ENCODE results near the gene ASTN2.

Gene ASTN2

GRCh38 chr9:116688806-116689485 is 725.9 kb downstream of the ASTN2 start:
- DNase-seq = no peak
- TF ChIP-seq EZH2 (optimal IDR thresholded peaks at IDR 0.05; ENCODE audit: low read depth, low read length) (no peak), CTCF (IDR thresholded peaks at IDR 0.05; ENCODE audit: low read length) (no peak), EZH2phosphoT487 (IDR thresholded peaks at IDR 0.05; ENCODE audit: low read length) (no peak)
- no peak overlapping the region for H3K4me3 ChIP-seq (ENCODE audit: low read length)
- no peaks in the 10 kb centered on the region for H3K9me2 ChIP-seq (replicated peaks; ENCODE audit: insufficient read depth, low read length)
- H3K4me1 ChIP-seq (ENCODE audit: low read length) = peaks cover 5% of the 10 kb centered on the region
- no peak overlapping the region for H3K9ac ChIP-seq (ENCODE audit: low read length)
- no peaks in the 10 kb centered on the region for H3K36me3 ChIP-seq (replicated peaks; ENCODE audit: insufficient read depth, low read length)
- no peak overlapping the region for H2AFZ ChIP-seq (ENCODE audit: low read length)
- H3F3A ChIP-seq (ENCODE audit: insufficient read depth, low read length) = no peaks in the 10 kb centered on the region
- H3K9me3 ChIP-seq (replicated peaks; ENCODE audit: insufficient read depth, low read length) = no peaks in the 10 kb centered on the region
- H3K79me2 ChIP-seq (ENCODE audit: low read length) = peaks cover 37% of the 10 kb centered on the region
- H3K4me2 ChIP-seq (ENCODE audit: low read depth, low read length) = no peak overlapping the region
- no peaks in the 10 kb centered on the region for H3K27me3 ChIP-seq (replicated peaks; ENCODE audit: insufficient read depth, low read length)
- no peaks in the 10 kb centered on the region for H4K20me1 ChIP-seq (ENCODE audit: insufficient read depth, low read length)
- no peak overlapping the region for H3K27ac ChIP-seq (ENCODE audit: low read length)

- H3K9me2 ChIP-seq (replicated peaks; ENCODE audit: insufficient read depth, low read length) = no peaks in the 10 kb centered on the region
- no peaks in the 10 kb centered on the region for H3F3A ChIP-seq (ENCODE audit: insufficient read depth, low read length)
- peak overlapping the region; percentile 84 for H2AFZ ChIP-seq (ENCODE audit: low read length)
- peak overlapping the region; percentile 51; the same call in 1 of the 2 replicates for H3K9ac ChIP-seq (ENCODE audit: low read length)
- H3K4me3 ChIP-seq (ENCODE audit: low read length) = peak overlapping the region; percentile 91
- H3K9me3 ChIP-seq (replicated peaks; ENCODE audit: insufficient read depth, low read length) = no peaks in the 10 kb centered on the region
- DNase-seq = no peak
- no peak overlapping the region for H3K27ac ChIP-seq (ENCODE audit: low read length)
- no peak for TF ChIP-seq CTCF (IDR thresholded peaks at IDR 0.05; ENCODE audit: low read length)
- no peak for TF ChIP-seq EZH2phosphoT487 (IDR thresholded peaks at IDR 0.05; ENCODE audit: low read length)
- TF ChIP-seq EZH2 (optimal IDR thresholded peaks at IDR 0.05; ENCODE audit: low read depth, low read length) = no peak
- H3K4me2 ChIP-seq (ENCODE audit: low read depth, low read length) = peak overlapping the region; percentile 94
- H4K20me1 ChIP-seq (ENCODE audit: insufficient read depth, low read length) = no peaks in the 10 kb centered on the region
- H3K79me2 ChIP-seq (ENCODE audit: low read length) = peaks cover 25% of the 10 kb centered on the region
- peaks cover 5% of the 10 kb centered on the region for H3K4me1 ChIP-seq (ENCODE audit: low read length)
- no peaks in the 10 kb centered on the region for H3K36me3 ChIP-seq (replicated peaks; ENCODE audit: insufficient read depth, low read length)
- no peaks in the 10 kb centered on the region for H3K27me3 ChIP-seq (replicated peaks; ENCODE audit: insufficient read depth, low read length)
These were observed 727.1 kb downstream of the ASTN2 start for GRCh38 chr9:116687754-116688135.

DNA sequence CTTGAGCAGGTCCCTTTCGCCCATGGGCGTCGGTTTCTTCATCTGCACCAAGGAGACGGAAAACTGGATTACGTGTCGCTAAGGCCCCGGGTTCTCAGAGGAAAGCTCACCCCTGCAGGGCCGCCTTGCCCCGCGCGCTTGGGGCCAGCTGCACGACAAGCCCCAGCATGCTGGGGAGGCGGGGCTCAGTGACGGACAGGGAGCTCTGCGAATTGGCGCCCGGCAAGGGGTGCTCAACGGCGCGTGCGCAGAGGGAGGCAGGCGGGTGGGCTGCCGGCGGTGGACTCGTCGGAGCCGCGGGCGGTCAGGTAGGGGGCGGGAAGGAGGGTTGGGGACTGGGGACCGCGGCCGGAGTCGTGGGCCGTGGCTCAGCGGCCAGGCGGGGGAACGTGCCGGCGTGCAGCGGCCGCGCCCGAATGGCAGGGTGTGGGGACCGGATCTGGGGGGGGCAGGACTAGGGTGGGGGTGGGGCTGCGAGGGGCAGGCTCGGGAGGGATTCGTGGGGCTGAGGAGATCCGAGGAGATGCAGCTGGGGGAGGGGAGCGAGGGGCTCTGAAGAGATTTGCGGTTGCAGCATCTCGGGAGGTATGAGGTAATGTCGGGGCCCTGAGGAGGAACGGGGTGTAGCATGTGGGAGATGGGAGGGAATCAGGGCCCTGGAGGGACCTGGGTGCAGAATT is 727.6 kb downstream of the ASTN2 start, which contains the start of gene TRIM32:
TRIM32 (plus strand) TSS at position 232 of the 680 bp plus-strand sequence. CDS start 10,438 bp downstream, outside the sequence.
- Histone ChIP-seq H3K4me2 (ENCODE audit: low read depth, low read length) (peak within 1 kb of the TSS; percentile 94), H3K9me3 (replicated peaks; ENCODE audit: insufficient read depth, low read length) (no peaks in the 10 kb centered on the region), H3K4me1 (ENCODE audit: low read length) (peaks cover 5% of the 10 kb centered on the region), H3K79me2 (ENCODE audit: low read length) (peaks cover 21% of the 10 kb centered on the region), H3K4me3 (ENCODE audit: low read length) (peak within 1 kb of the TSS; percentile 91), H4K20me1 (ENCODE audit: insufficient read depth, low read length) (no peaks in the 10 kb centered on the region), H3K9ac (ENCODE audit: low read length) (peak within 1 kb of the TSS; percentile 51; the same call in 1 of the 2 replicates), H3K9me2 (replicated peaks; ENCODE audit: insufficient read depth, low read length) (no peaks in the 10 kb centered on the region), H3K36me3 (replicated peaks; ENCODE audit: insufficient read depth, low read length) (no peaks in the 10 kb centered on the region), H2AFZ (ENCODE audit: low read length) (peak within 1 kb of the TSS; percentile 84), H3K27ac (ENCODE audit: low read length) (no peak within 1 kb of the TSS), H3F3A (ENCODE audit: insufficient read depth, low read length) (no peaks in the 10 kb centered on the region), H3K27me3 (replicated peaks; ENCODE audit: insufficient read depth, low read length) (no peaks in the 10 kb centered on the region)
- no peak for TF ChIP-seq CTCF (IDR thresholded peaks at IDR 0.05; ENCODE audit: low read length)
- peak; percentile 92 for DNase-seq

Measured in MM.1S (cell line).